Aortic smooth muscle cell (primary cell): ENCODE results near the gene SAMD4A. TPM values are rescaled to one million over a fixed set of nuclear protein-coding genes. Genes with fewer than 3 reads are reported as not detected.

Experiments
- total RNA-seq: library from RNA; depleted of rRNA; stranded (reverse); fragments of >200 nt; gene quantifications from 2 replicates; pipeline ENCODE4 v1.2.3, GENCODE V29; 2014

The SAMD4A gene, protein sequence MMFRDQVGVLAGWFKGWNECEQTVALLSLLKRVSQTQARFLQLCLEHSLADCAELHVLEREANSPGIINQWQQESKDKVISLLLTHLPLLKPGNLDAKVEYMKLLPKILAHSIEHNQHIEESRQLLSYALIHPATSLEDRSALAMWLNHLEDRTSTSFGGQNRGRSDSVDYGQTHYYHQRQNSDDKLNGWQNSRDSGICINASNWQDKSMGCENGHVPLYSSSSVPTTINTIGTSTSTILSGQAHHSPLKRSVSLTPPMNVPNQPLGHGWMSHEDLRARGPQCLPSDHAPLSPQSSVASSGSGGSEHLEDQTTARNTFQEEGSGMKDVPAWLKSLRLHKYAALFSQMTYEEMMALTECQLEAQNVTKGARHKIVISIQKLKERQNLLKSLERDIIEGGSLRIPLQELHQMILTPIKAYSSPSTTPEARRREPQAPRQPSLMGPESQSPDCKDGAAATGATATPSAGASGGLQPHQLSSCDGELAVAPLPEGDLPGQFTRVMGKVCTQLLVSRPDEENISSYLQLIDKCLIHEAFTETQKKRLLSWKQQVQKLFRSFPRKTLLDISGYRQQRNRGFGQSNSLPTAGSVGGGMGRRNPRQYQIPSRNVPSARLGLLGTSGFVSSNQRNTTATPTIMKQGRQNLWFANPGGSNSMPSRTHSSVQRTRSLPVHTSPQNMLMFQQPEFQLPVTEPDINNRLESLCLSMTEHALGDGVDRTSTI
- 19.7 and 22.3 TPM in 2 replicates for total RNA-seq

GRCh38 chr14:54566410-54567223, at the start of gene SAMD4A:
SAMD4A (plus strand) TSS chr14:54567128; CDS start chr14:54567917, 789 bp downstream.

Other genes starting within 250 kb of the SAMD4A start
- 52.8 and 68.6 TPM in 2 replicates for gene CDKN3, start 170.1 kb upstream of the SAMD4A start, total RNA-seq
- gene CNIH1, start 125.8 kb upstream of the SAMD4A start, total RNA-seq: 81.1 and 109 TPM in 2 replicates
- 86.5 and 104 TPM in 2 replicates for gene GMFB, start 78.1 kb upstream of the SAMD4A start, total RNA-seq
- 10.4 TPM in 2 replicates for gene CGRRF1, start 57.2 kb upstream of the SAMD4A start, total RNA-seq